ENCODE measurements around the gene CDC42EP5.
A peak's percentile ranks its signal among the peaks of the same experiment; 100 is the strongest.
"Not testable (repeated sequence)": the region's sequence is repeated elsewhere in the genome, so short reads cannot be mapped to it uniquely, and the experiment has no call there.

Gene CDC42EP5

GRCh38 chr19:54473071-54473891 is at the start of gene CDC42EP5:
CDC42EP5 (minus strand) TSS chr19:54473296; CDS start chr19:54465547, 7,749 bp downstream.
- no peak for DNase-seq

GRCh38 chr19:54521860-54522513 is 48.9 kb upstream of the CDC42EP5 start:
- DNase-seq, result no peak

GRCh38 chr19:54521022-54521859 is 48.1 kb upstream of the CDC42EP5 start:
- DNase-seq, result no peak

GRCh38 chr19:54518844-54519243 is 45.7 kb upstream of the CDC42EP5 start:
- DNase-seq, result no peak

- DNase-seq, result peak; percentile 68
These were observed 44.4 kb upstream of the CDC42EP5 start for GRCh38 chr19:54517483-54517882.

- DNase-seq, result no peak
These were observed 42.1 kb upstream of the CDC42EP5 start for GRCh38 chr19:54515156-54515555.

- not testable (repeated sequence) for DNase-seq
These were observed 36.3 kb upstream of the CDC42EP5 start for GRCh38 chr19:54509200-54509940.

GRCh38 chr19:54508487-54508886 is 35.4 kb upstream of the CDC42EP5 start:
- not testable (repeated sequence) for DNase-seq

GRCh38 chr19:54507824-54508223 is 34.7 kb upstream of the CDC42EP5 start:
- DNase-seq, result no peak

GRCh38 chr19:54507038-54507717 is 34.1 kb upstream of the CDC42EP5 start:
- DNase-seq, result not testable (repeated sequence)

- DNase-seq, result no peak
These were observed 33.0 kb upstream of the CDC42EP5 start for GRCh38 chr19:54506079-54506478.

GRCh38 chr19:54505542-54505941 is 32.4 kb upstream of the CDC42EP5 start:
- not testable (repeated sequence) for DNase-seq

- no peak for DNase-seq
These were observed 29.5 kb upstream of the CDC42EP5 start, which contains the start of gene LAIR2 for GRCh38 chr19:54502518-54503048. LAIR2 (plus strand) TSS chr19:54502831; CDS start chr19:54502919, 88 bp downstream.

GRCh38 chr19:54498451-54498772 is 25.3 kb upstream of the CDC42EP5 start:
- not testable (repeated sequence) for DNase-seq

- DNase-seq, result not testable (repeated sequence)
These were observed 24.8 kb upstream of the CDC42EP5 start for GRCh38 chr19:54497747-54498450.

- not testable (repeated sequence) for DNase-seq
These were observed 22.2 kb upstream of the CDC42EP5 start for GRCh38 chr19:54495284-54495683.

GRCh38 chr19:54493967-54494585 is 21.0 kb upstream of the CDC42EP5 start:
- DNase-seq, result no peak

GRCh38 chr19:54493056-54493455 is 20.0 kb upstream of the CDC42EP5 start:
- not testable (repeated sequence) for DNase-seq

GRCh38 chr19:54492568-54492967 is 19.5 kb upstream of the CDC42EP5 start:
- no peak for DNase-seq

GRCh38 chr19:54489766-54490165 is 16.7 kb upstream of the CDC42EP5 start:
- no peak for DNase-seq
